Neural cell (in vitro differentiated cells): Measurements from ENCODE around the gene BRSK2.

Experiments
- EP300 ChIP-seq: fragments of 450-650 bp; conservative IDR thresholded peaks from 2 replicates; pipeline ENCODE4 v1.6.1; 2014; ENCODE audit warnings: antibody characterized with exemption, mild to moderate bottlenecking, moderate library complexity; ENCODE audit not compliant: poor library complexity, severe bottlenecking
- EZH2 ChIP-seq: fragments of 200-600, 300-800 bp; shearing (Covaris generic), sonication (generic); IDR thresholded peaks from 2 replicates; pipeline ENCODE4 v1.6.1; 2014; ENCODE audit warnings: antibody characterized with exemption, low read length, borderline replicate concordance, mild to moderate bottlenecking; ENCODE audit not compliant: insufficient read depth, poor library complexity, severe bottlenecking
- MXI1 ChIP-seq: fragments of 450-650 bp; conservative IDR thresholded peaks from 2 replicates; pipeline ENCODE4 v1.6.1; 2014; ENCODE audit warnings: antibody characterized with exemption, mild to moderate bottlenecking; ENCODE audit not compliant: poor library complexity, severe bottlenecking
- POLR2AphosphoS5 ChIP-seq: IDR thresholded peaks from 2 replicates; pipeline ENCODE4 v1.6.1; 2012
- RAD21 ChIP-seq: fragments of 450-650 bp; conservative IDR thresholded peaks from 2 replicates; pipeline ENCODE4 v1.6.1; 2014; ENCODE audit warnings: antibody characterized with exemption, mild to moderate bottlenecking, moderate library complexity
- SMC3 ChIP-seq: fragments of 450-650 bp; conservative IDR thresholded peaks from 2 replicates; pipeline ENCODE4 v1.6.1; 2014; ENCODE audit warnings: antibody characterized with exemption, mild to moderate bottlenecking, moderate library complexity; ENCODE audit not compliant: poor library complexity
- TAF1 ChIP-seq: IDR thresholded peaks from 2 replicates; pipeline ENCODE4 v1.6.1; 2012; ENCODE audit warnings: low read depth
- TF ChIP-seq, protein P1 (sequence below): fragments of 450-650 bp; IDR thresholded peaks from 2 replicates; pipeline ENCODE4 v1.5.1; 2014; ENCODE audit warnings: antibody characterized with exemption, mild to moderate bottlenecking, moderate library complexity; ENCODE audit not compliant: poor library complexity, severe bottlenecking
- TF ChIP-seq, protein P2 (sequence below): IDR thresholded peaks from 2 replicates; pipeline ENCODE4 v1.6.1; 2012; ENCODE audit warnings: borderline replicate concordance

DNA sequence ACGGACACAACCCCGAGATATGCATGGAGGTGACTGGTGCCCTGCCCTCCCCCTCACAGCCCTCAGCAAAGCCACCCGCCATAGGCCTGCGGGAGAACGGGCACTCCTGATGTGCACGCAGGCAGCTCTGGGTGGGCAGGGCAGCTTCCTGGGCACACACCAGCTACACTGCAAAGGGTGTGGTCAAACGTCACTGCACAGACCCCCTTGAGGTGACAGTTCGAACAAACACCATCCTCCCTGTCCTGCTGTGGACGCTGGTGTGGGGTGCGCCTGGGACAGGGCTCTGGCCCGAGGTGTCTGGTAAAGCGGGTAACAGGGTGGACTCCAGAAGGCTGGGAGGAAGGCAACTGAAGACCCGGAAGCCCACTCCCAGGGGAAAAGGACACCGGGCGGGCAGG, 118.8 kb downstream of the BRSK2 start:
- TF ChIP-seq SMC3, result no peak
- TF ChIP-seq POLR2AphosphoS5, result no peak
- TF ChIP-seq, protein P1, sequence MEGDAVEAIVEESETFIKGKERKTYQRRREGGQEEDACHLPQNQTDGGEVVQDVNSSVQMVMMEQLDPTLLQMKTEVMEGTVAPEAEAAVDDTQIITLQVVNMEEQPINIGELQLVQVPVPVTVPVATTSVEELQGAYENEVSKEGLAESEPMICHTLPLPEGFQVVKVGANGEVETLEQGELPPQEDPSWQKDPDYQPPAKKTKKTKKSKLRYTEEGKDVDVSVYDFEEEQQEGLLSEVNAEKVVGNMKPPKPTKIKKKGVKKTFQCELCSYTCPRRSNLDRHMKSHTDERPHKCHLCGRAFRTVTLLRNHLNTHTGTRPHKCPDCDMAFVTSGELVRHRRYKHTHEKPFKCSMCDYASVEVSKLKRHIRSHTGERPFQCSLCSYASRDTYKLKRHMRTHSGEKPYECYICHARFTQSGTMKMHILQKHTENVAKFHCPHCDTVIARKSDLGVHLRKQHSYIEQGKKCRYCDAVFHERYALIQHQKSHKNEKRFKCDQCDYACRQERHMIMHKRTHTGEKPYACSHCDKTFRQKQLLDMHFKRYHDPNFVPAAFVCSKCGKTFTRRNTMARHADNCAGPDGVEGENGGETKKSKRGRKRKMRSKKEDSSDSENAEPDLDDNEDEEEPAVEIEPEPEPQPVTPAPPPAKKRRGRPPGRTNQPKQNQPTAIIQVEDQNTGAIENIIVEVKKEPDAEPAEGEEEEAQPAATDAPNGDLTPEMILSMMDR, result no peak
- TF ChIP-seq TAF1, result no peak
- no peak for TF ChIP-seq EZH2
- TF ChIP-seq, protein P2, sequence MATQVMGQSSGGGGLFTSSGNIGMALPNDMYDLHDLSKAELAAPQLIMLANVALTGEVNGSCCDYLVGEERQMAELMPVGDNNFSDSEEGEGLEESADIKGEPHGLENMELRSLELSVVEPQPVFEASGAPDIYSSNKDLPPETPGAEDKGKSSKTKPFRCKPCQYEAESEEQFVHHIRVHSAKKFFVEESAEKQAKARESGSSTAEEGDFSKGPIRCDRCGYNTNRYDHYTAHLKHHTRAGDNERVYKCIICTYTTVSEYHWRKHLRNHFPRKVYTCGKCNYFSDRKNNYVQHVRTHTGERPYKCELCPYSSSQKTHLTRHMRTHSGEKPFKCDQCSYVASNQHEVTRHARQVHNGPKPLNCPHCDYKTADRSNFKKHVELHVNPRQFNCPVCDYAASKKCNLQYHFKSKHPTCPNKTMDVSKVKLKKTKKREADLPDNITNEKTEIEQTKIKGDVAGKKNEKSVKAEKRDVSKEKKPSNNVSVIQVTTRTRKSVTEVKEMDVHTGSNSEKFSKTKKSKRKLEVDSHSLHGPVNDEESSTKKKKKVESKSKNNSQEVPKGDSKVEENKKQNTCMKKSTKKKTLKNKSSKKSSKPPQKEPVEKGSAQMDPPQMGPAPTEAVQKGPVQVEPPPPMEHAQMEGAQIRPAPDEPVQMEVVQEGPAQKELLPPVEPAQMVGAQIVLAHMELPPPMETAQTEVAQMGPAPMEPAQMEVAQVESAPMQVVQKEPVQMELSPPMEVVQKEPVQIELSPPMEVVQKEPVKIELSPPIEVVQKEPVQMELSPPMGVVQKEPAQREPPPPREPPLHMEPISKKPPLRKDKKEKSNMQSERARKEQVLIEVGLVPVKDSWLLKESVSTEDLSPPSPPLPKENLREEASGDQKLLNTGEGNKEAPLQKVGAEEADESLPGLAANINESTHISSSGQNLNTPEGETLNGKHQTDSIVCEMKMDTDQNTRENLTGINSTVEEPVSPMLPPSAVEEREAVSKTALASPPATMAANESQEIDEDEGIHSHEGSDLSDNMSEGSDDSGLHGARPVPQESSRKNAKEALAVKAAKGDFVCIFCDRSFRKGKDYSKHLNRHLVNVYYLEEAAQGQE, result no peak
- TF ChIP-seq MXI1, result no peak
- TF ChIP-seq EP300, result no peak
- TF ChIP-seq RAD21, result no peak
